ENCODE data around the gene XAF1. TPM values are rescaled to one million over a fixed set of nuclear protein-coding genes. Genes with fewer than 3 reads are reported as not detected.
"Not testable (repeated sequence)": the region's sequence is repeated elsewhere in the genome, so short reads cannot be mapped to it uniquely, and the experiment has no call there.

The XAF1 gene
- total RNA-seq, 2 donors from 2014 or later, result 6.5 to 72.3 TPM

GRCh38 chr17:6782244-6782643, 26.4 kb downstream of the XAF1 start:
- no peak for ATAC-seq
- H3K9me3 Mint-ChIP-seq, result peaks cover 27 to 35% of the 10 kb centered on the region in 2 donors
- DNase-seq (ENCODE audit: low spot score in 2 of 2), result no peak
- H3K36me3 Mint-ChIP-seq, result peaks cover 0 to 48% of the 10 kb centered on the region in 2 donors
- H3K27ac Mint-ChIP-seq, result no peak overlapping the region

DNA sequence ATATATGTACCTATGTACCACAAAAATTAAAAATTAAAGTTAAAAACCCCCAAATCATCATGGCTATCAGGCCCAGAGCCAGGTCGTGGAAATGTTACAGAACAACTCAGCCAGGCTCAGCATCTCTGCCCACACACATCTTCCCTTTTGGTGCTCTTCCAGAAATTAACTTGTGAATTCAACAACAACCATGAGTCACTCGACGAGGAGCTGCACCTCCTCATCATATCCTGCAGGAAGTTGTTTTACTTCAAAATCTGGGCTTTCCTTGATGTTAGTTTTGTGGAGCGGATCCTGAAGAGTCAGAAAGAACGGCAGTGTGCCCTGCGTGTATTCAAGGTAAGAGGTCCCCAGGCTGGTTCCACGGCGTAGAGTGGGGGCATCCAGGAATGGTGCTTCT, 30.8 kb downstream of the XAF1 start:
- no peak for ATAC-seq
- peaks cover 18 to 23% of the 10 kb centered on the region in 2 donors for H3K9me3 Mint-ChIP-seq
- DNase-seq (ENCODE audit: low spot score in 2 of 2), result no peak
- no peak overlapping the region for H3K27ac Mint-ChIP-seq
- H3K36me3 Mint-ChIP-seq, result peaks cover 0 to 30% of the 10 kb centered on the region in 2 donors

DNA sequence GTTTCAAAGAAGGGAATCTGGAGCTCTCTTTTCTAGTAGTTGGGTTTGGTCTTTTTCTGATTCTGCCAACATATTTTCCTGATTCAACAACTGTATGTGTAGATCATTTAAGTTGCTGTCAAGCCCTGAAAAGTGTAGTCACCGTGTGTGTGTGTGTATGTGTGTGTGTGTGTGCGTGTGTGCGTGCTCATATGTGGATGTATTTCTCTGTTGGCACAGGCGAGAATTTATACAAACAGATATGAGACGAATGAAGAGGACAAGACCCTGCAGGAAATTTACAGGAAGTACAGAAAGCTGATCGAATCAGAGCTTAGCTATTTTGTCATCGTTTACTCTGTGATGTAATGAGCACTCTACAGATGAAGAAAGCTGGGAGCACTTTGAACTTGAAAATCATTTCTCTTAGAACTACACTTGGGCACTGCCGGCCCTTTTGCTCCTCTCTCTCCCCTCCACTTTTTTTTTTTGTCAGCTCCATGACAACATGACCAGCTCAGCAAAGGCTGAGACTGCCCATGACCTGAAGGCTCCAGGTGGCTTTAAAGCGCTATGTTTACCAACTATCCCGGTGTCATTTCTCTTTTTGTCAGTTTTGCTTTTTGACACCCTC, 31.3 kb downstream of the XAF1 start:
- DNase-seq (ENCODE audit: low spot score in 2 of 2) (no peak), ATAC-seq (no peak)
- H3K9me3 Mint-ChIP-seq, result peaks cover 13 to 17% of the 10 kb centered on the region in 2 donors
- no peak overlapping the region for H3K27ac Mint-ChIP-seq
- peaks cover 0 to 24% of the 10 kb centered on the region in 2 donors for H3K36me3 Mint-ChIP-seq

- peaks cover 4% of the 10 kb centered on the region in 2 donors for H3K9me3 Mint-ChIP-seq
- H3K27ac Mint-ChIP-seq, result no peak overlapping the region
- H3K36me3 Mint-ChIP-seq, result peaks cover 0 to 8% of the 10 kb centered on the region in 2 donors
- DNase-seq (ENCODE audit: low spot score in 2 of 2) (no peak), ATAC-seq (no peak)
Observed at GRCh38 chr17:6789146-6789545, 33.3 kb downstream of the XAF1 start.

DNA sequence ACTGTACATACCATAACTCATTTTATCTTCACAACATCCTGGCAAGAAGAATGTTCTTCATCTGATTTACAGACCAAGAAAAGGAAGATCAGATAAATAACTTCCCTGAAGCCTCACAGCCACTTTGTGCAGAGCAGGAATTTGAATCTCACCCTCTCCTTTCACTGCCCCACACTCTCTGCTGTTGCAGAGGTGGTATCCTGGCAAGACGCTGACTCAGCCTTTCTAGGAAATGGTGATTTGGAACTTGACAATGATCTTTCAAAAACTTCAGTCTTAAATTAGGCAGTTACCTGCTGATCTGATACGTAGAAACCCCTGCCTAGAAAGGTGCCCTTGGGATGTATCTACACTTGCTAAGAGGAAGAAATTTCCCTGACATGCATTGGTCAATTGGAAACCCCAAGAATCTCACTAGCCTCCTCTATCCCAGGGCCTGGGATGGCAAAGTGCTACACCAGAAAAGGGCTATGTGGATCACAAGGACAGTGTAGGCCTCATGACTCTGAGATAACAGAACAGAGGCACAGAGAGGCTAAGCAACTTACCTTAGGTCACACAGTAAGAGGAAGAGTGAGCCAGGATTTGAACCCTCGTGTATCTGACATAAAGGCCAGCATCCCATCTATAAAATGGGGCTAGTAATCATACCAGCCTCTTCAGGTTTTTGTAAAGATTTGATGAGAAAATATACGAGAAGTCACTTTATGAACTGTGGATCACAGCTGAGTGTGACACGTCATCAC, 38.1 kb downstream of the XAF1 start:
- ATAC-seq (no peak), DNase-seq (ENCODE audit: low spot score in 2 of 2) (no peak)
- no peak overlapping the region for H3K27ac Mint-ChIP-seq
- no peaks in the 10 kb centered on the region for H3K36me3 Mint-ChIP-seq
- H3K9me3 Mint-ChIP-seq, result no peaks in the 10 kb centered on the region

- H3K27ac Mint-ChIP-seq, result no peak overlapping the region
- H3K36me3 Mint-ChIP-seq, result no peaks in the 10 kb centered on the region
- ATAC-seq, result no peak
- no peak for DNase-seq (ENCODE audit: low spot score in 2 of 2)
- H3K9me3 Mint-ChIP-seq, result no peaks in the 10 kb centered on the region
Observed at GRCh38 chr17:6796017-6796886, 40.4 kb downstream of the XAF1 start.

DNA sequence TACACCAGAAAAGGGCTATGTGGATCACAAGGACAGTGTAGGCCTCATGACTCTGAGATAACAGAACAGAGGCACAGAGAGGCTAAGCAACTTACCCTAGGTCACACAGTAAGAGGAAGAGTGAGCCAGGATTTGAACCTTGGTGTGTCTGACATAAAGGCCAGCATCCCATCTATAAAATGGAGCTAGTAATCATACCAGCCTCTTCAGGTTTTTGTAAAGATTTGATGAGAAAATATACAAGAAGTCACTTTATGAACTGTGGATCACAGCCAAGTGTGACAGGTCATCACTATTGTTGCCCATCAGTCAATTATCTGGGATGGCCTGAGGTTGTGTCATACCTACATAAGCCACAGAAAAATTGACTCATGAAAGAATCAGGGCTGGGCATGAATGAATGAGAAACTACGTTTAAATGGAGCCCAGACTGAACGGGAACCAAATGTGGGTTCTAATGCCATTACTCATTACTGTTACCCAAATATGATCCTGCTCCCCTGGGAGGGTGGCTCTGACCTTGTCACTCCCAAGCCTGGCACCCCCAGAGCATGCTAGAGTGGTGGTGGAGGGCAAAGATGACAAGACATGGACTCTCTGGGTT, 41.1 kb downstream of the XAF1 start:
- Mint-ChIP-seq H3K27ac (no peak overlapping the region), H3K9me3 (no peaks in the 10 kb centered on the region), H3K36me3 (no peaks in the 10 kb centered on the region)
- ATAC-seq (no peak), DNase-seq (ENCODE audit: low spot score in 2 of 2) (no peak)

DNA sequence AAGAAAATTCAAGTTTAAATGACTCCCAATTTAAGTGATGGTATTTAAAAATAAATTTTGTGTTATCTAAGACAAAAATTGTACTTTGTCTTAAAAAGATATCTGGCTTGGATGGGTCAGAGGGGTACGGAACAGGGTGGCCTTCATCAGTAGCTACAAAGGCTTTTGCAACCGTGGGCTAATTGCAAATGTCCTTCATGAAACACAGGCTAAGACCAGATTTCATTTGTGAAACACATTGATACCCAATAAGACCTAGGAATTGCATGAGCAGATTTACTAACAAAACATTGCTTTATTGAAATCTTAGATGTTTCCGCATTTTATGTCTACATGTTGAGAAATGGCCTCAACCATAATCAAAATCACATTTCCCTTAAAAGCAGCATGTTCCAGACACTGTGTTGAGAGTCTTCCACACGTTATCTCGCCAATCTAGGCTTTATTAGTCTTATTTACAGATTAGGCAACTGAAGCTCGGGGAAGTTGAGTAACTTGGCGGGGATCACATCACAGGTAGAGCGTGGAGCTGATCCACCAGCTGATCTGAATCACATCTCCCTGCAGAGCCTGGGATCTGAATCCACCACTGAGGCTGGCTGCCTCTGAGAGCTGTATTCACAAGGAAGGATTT, 42.0 kb downstream of the XAF1 start:
- no peak overlapping the region for H3K27ac Mint-ChIP-seq
- DNase-seq (ENCODE audit: low spot score in 2 of 2) (no peak), ATAC-seq (no peak)
- H3K9me3 Mint-ChIP-seq, result no peaks in the 10 kb centered on the region
- H3K36me3 Mint-ChIP-seq, result no peaks in the 10 kb centered on the region

GRCh38 chr17:6799738-6800137, 43.9 kb downstream of the XAF1 start:
- Mint-ChIP-seq H3K9me3 (no peaks in the 10 kb centered on the region), H3K27ac (no peak overlapping the region), H3K36me3 (no peaks in the 10 kb centered on the region)
- ATAC-seq, result no peak
- DNase-seq (ENCODE audit: low spot score in 2 of 2), result no peak

DNA sequence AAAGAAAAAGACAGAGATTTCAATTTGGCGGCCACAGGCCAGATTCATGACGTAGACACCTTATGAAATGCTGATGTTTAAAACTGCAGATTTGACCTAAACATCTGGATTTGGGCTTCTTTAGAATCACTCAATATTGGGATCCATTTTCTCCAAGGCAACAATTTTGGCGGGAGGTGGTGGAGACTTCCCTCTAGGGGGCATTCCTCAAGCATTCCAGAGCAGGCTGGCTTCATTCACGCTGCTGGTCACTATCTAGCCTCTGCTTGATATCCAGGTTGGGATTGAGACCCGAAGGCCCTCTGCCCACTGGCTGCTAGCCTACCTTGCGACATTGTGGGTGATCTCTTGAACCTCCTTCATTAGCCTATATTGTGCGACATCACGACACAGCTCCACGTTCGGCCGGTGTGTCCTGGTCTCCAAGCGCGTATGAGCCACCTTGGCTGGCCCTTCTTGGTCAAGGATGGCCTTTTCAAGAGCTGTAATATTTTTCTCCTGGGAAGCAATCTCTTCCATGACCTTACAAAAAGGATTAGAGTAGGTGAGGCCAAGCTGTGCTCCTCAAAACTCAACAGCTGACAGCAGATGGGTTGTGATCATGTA, 44.7 kb downstream of the XAF1 start:
- H3K9me3 Mint-ChIP-seq, result no peaks in the 10 kb centered on the region
- H3K36me3 Mint-ChIP-seq, result no peaks in the 10 kb centered on the region
- no peak overlapping the region for H3K27ac Mint-ChIP-seq
- no peak for ATAC-seq
- DNase-seq (ENCODE audit: low spot score in 2 of 2), result no peak

- H3K9me3 Mint-ChIP-seq, result no peaks in the 10 kb centered on the region
- H3K27ac Mint-ChIP-seq, result no peak overlapping the region
- DNase-seq (ENCODE audit: low spot score in 2 of 2) (no peak), ATAC-seq (no peak)
- no peaks in the 10 kb centered on the region for H3K36me3 Mint-ChIP-seq
Observed at GRCh38 chr17:6811510-6811909, 55.7 kb downstream of the XAF1 start.

GRCh38 chr17:6812295-6812694, 56.4 kb downstream of the XAF1 start:
- Mint-ChIP-seq H3K27ac (no peak overlapping the region), H3K9me3 (no peaks in the 10 kb centered on the region), H3K36me3 (no peaks in the 10 kb centered on the region)
- DNase-seq (ENCODE audit: low spot score in 2 of 2) (no peak), ATAC-seq (no peak)

GRCh38 chr17:6815775-6816174, 59.9 kb downstream of the XAF1 start:
- H3K27ac Mint-ChIP-seq, result no peak overlapping the region

DNA sequence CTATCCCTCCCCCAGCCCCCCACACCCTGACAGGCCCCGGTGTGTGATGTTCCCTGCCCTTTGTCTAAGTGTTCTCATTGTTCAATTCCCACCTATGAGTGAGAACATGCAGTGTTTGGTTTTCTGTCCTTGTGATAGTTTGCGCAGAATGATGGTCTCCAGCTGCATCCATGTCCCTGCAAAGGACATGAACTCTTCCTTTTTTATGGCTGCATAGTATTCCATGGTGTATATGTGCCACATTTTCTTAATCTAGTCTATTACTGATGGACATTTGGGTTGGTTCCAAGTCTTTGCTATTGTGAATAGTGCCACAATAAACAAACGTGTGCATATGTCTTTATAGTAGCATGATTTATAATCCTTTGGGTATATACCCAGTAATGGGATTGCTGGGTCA, 60.5 kb downstream of the XAF1 start:
- not testable (repeated sequence) for H3K36me3 Mint-ChIP-seq; DNase-seq (ENCODE audit: low spot score in 2 of 2); H3K27ac Mint-ChIP-seq; H3K9me3 Mint-ChIP-seq; ATAC-seq

More at GRCh38 chr17:6815775-6816174, 59.9 kb downstream of the XAF1 start:
- no peaks in the 10 kb centered on the region for H3K36me3 Mint-ChIP-seq
- ATAC-seq (peak in 1 of 2 donors; percentile 24), DNase-seq (ENCODE audit: low spot score in 2 of 2) (no peak)
- H3K9me3 Mint-ChIP-seq, result no peaks in the 10 kb centered on the region

- ATAC-seq (no peak), DNase-seq (ENCODE audit: low spot score in 2 of 2) (no peak)
- Mint-ChIP-seq H3K27ac (no peak overlapping the region), H3K9me3 (no peaks in the 10 kb centered on the region), H3K36me3 (no peaks in the 10 kb centered on the region)
Observed at GRCh38 chr17:6818938-6819337, 63.1 kb downstream of the XAF1 start.

DNA sequence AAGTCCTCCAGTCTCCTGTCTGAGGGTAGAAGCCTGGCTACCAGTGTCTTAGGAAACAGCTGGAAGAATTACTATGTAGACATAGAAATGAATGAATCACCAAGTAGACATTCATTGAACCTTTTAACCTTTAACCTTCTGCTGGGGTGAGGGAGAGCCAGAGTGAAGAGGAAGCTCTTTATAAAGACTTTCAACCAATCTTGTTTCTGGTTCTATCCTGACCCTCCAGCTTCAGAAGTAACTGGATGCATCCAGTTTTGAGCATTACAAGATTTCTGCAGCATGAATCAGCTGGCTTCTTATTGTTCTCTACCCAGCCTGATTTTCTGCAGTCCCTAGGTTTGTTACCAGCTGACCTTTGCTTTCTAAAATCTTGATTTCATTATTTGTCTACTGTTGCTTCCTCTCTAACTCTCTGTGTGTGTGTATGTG, 67.2 kb downstream of the XAF1 start:
- H3K9me3 Mint-ChIP-seq, result no peaks in the 10 kb centered on the region
- peak in 1 of 2 donors; percentile 61 for ATAC-seq
- H3K27ac Mint-ChIP-seq, result no peak overlapping the region
- H3K36me3 Mint-ChIP-seq, result no peaks in the 10 kb centered on the region
- DNase-seq (ENCODE audit: low spot score in 2 of 2), result no peak
